Measurements from ENCODE around the gene CDH23.

Gene CDH23

DNA sequence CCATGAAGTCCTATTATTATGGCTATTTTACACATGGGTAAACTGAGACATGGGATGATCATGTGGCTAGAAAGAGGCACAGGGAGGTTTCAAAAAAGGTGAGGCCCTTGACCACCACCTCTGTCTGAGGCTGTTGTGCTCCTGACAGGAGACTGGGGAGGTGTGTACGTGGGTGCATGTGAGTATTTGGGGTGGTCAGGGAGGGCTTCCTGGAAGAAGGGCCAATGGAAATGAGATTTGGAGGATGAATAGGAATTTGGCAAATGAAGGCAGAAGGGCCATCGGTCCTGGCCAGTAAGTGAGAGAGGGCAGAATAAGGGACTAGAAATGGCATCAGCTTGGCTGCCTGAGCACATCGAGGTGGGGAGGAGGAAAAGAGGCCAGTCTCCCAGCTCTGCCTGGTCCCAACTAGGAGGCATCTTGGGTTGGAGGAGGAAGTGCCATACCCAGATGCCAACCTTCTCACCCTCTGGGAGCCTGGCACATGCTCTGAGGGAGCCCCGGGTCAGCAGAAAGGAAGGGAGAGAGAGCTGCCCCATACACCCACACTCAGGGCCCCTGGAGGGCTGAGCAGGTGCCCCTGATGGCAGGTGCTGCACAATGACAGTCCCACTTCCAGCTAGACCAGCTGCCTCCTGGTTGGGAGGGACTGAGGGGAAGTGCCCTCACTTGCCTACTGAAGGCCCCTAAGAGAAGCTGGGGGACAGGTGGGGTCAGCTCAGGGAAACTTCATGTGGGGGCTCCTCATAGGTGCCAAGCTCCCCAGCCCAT, 47.7 kb downstream of the CDH23 start:
- DNase-seq: no peak

DNA sequence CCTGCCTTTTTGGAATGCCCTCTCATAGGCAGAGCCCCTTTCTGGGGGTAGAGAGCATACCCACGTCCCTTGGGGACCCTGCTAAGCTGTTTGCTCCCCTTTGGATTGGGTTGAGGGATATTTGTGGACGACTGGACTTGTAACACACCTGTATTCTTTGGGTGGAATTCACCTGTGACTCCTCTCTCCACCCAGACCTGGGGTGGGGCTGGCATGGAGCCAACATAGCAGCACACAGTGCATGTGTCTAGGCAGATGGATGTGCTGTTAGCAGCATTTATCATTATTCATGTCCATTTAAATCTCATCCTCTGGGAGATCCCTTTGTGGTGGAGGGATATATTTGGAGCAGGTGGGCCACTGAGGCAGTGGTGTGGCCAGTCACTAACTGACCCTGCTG, 51.0 kb downstream of the CDH23 start:
- DNase-seq: no peak

GRCh38 chr10:71448146-71448545, 51.4 kb downstream of the CDH23 start:
- DNase-seq: no peak

GRCh38 chr10:71449026-71449425, 52.3 kb downstream of the CDH23 start:
- DNase-seq: no peak

GRCh38 chr10:71451754-71452153, 55.0 kb downstream of the CDH23 start:
- DNase-seq: no peak

- DNase-seq: no peak
Measured at GRCh38 chr10:71453186-71453585, 56.5 kb downstream of the CDH23 start.

GRCh38 chr10:71454347-71454746, 57.6 kb downstream of the CDH23 start:
- DNase-seq: no peak

DNA sequence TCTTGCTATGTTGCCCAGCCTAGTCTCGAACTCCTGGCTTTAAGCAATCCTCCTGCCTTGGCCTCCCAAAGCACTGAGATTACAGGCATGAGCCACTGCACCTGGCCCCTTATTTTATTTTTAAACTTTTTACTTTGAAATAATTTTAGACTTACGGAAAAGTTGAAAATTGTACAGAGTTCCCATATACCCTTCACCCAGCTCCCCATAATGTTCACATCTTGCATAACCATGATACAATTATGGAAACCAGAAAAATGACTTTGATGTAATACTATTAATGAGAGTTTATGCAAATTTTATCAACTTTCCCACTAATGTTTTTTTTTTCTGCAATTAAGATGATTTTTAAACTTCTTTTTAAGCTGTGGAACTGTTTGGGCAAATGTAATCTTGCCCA, 58.3 kb downstream of the CDH23 start:
- no peak for DNase-seq

DNA sequence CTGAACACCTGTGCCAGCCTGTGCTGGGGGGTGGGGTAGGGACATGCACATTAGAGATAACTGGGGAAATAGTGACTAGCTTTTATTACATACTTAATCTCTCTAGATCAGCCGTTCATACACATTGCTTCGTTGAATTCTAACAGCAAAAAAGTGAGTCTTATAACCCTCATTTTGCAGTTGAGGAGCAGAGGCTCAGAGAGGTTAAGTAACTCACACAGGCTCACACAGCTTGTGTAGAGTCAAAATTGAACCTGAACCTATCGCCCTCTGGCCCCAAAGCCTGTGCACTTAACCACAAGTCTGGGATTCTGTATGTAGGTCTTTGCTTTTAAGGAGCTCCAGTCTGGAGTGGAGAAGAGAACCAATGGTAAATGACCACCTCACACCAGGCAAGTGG, 59.9 kb downstream of the CDH23 start:
- DNase-seq: no peak

DNA sequence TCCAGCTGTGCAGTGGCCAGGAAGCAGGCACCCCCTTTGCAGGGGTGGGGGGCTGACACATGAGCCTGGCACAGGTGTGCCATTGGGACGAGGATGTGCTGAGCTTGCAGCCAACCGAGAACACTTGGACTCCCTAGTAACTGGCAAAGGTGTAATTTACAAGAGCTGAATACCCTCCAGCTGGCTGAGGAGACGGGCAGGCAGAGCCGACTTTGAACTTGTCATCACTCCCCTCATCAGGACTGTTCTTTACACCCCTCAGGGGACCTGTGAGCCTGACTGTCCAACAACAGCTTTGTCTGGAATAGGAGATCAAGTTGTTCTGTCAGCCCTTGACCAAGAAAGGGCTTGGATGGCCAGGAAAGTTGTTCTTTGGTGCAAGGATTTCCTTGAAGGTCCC, 61.2 kb downstream of the CDH23 start:
- no peak for DNase-seq

GRCh38 chr10:71458387-71458786, 61.7 kb downstream of the CDH23 start:
- DNase-seq: no peak

DNA sequence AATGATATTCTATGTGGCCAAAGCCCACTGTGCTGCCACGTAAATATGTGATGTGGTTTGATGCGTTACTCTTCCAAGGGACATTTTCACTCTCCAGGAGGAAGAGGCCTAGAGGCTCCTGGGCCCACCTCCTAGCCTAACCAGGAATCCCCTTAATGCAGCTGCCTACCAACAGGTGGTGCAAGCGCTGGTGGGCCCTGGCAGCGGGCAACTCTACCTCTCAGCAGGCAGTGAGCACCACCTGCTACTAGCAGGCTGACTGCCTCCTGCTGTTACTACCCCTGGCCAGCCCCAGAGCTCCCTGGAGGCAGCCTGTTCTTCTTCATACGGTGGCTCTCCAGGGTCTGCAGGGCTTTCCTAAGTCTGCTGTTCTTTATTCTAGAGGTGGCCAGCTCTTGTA, 62.8 kb downstream of the CDH23 start:
- DNase-seq: no peak

DNA sequence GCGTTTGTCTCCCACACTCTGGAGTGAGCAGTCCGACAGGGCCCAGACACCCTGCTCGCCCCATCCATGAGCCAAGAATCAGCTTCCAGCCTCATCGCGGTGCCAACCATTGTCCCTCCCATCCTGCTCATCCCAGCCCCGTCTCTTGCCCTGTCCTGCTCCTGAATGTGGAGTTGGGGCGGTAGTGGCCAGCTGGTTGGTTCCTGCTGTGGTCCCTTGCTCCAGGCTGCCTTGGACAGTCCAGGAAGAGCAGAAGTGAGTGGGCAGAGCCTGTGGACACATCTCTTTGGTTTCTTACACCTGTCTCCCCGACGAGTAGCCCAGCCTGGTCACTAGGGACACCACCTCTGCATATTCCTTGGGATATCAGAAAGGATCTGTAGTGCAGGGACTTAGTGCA, 63.9 kb downstream of the CDH23 start:
- DNase-seq: no peak

- no peak for DNase-seq
Measured at GRCh38 chr10:71461457-71461856, 64.7 kb downstream of the CDH23 start.

DNA sequence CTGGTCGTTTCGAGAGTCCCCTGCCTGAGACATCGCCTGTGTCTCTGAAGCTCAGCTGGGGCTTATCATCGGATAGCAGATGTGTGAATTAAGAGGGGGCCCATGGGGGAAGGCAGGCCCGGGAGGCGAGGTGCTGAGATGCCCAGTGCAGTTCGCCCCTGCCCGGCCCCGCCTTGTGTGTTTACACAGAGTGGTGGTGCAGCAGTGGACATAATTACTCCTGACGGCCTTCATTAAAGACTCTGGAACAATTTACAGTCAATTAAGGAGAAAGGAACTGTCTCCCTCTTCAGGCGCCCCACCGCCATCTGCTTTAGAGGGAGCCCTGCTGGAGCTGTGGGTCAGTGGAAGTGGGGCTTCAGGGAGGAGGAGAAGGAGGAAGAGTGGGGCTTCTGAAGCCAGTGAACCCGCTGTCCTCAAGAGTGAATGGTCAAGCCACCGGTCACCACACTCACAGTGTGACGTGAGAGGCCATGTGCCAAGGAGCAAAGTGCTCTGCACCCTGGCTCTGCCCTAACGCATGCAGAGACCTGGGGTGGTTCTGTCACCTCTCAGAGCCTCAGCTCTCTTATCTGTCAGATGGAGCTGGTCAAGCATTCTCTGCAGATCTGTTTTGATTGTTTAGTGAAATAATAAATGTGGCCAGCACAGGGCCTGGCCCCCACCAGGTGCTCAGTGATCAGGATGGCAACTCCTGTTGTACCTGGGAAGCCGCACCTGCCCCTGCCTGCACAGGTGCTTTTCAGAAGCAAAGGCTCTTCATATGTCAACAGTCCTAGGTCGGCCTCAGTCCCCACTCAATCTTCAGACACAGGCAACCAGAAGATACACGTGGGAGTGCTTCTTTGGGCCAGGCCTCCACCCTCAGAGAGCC, 65.6 kb downstream of the CDH23 start:
- no peak for DNase-seq

DNA sequence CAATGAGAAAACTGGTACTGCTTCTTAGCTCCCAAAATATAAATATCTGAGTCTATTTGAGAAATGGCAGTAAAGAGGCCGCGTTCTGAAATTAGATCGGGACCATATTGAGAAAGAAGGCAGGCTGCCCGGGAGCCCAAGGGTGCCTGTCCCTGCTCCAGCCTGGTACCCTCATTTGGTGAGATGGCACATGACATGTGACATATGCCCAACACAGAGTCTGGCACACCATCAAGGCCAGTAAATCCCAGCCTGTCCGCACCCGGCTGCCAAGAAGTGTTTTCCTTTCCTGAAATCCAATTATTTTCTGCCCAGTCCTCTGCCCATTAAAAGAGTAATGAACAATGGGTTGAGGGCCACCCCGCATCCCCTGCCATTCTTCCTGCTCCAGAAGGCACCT, 66.4 kb downstream of the CDH23 start:
- DNase-seq: no peak

DNA sequence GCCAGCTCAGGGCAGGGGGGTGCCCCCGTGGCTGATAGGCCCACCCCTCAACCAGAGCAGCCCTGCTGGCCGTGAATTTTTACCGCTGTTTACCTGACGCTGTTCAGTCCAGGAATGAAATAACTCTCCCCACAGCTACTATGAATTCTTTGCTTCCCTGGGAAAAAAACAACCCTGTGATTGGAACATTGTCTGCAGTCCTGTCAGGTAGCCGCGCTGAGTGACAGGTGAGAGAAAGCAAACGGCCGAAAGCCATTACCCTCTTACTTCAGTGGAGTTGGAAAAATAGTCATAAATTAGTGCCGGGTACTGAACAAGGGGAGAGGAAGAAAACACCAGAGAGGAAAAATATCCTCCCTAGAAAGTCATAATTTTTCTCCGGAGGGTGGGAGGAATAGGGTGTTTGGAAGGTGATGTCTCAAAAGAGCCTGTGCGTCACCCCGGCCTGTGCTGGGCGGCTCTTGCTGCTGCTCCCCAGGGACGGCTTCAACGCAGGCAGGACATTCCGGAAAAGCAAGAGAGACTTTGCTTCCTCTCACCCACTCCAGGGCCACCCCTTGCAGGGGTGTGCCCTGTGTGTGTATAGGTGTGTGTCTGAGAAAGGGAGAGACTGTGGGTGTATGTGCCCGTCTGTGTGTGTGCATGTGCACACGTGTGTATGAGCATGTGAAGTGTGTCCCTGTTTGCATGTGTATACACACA, 69.0 kb downstream of the CDH23 start:
- DNase-seq: no peak

DNA sequence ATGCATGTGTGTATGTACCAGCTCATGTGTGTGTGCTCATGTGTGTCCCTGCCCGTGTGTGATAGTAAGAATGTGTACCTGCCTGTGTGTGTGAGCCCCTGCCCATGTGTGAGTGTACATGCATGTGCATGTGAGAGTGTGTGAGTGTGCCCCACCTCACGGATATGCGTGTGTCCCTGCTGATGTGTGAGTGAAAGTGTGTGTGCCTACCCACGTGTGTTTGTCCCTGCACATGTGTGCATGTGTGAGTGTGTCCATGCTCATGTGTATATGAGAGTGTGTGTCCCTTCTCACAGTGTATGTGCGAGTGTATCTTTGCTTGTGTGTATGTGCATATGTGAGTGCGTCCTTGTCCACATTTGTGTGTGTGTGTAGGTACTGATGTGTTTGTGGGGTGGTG, 69.6 kb downstream of the CDH23 start:
- no peak for DNase-seq

GRCh38 chr10:71467161-71467560, 70.4 kb downstream of the CDH23 start:
- DNase-seq: no peak

DNA sequence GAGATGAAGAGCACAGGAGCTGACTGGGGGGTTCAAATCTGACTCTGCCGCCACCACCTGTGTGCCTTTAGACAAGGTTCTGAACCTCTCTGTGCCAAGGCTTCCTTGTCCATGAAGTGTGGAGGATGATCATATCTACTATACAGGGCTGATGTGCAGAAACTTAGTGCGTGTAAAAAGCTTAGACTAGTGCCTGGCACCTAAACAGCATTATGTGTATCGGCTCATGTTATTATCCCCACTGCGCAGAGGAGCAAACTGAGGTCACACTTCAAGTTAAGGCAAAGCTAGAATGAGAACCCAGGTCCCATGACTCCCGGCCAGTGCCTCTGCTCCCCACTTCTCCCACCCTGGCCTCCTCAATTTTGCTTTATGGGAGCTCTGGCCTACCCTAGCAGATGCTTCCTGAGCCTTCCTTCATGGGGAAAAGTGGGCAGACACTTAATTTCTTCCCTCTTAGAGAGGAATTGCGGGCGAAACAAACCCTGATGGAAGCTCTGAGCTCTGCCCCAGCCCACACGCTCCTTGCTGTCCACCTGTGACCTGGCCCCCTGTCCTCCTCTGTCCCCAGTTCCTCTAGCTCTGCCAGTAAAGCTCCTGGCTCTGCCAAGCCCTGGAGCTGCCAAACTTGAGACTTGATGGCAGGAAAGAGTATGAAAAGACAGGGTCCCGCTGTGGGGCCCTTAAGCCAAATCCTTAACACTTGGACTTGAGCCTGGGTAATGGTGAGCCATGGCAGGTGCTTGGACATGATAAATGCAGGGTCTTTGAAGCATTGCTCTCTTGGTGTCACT, 71.0 kb downstream of the CDH23 start:
- DNase-seq: no peak

DNA sequence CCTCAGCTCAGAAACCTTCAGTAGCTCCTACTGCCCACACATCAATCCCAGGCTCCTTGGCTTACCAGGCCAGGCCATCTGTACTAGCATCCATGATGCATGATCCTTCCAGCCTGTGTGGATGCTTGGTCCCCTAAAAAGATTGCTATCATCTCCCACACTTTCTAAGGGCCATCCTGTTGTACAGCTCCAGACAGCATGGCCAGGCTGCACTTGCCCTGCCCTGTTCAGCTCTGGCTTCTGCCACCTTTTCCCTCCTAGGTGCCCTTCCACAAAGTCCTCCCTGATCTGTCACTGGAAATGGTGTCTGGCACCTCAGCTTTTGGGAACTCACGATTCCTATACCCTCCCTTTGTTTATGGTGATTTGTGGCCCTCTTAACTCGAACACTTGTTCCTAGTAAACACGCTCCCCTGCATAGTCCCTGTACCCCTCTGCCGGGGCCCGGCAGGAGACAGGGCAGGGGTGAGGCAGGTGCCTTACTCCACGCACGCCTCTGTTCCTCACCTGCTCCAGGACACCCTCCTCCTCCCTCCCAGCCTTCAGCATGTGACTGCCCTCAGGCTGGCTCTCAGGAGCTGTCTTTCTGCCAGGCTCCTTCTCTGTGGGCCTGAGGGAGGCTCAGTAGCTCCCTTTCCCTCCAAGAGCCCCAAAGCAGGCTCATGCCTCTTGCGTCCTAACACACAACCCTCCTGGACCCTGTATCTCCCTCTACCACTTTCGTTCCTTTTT, 71.8 kb downstream of the CDH23 start:
- no peak for DNase-seq

- DNase-seq: no peak
Measured at GRCh38 chr10:71471006-71471405, 74.3 kb downstream of the CDH23 start.

All from CD4-positive, alpha-beta T cell treated with Interleukin-4 for 4 hours (primary cell).